Measurements from ENCODE around the gene SPRYD3.
"Not testable (repeated sequence)": the region's sequence is repeated elsewhere in the genome, so short reads cannot be mapped to it uniquely, and the experiment has no call there.

Gene SPRYD3

GRCh38 chr12:53051881-53052412 lies 27.2 kb downstream of the SPRYD3 start:
- DNase-seq (ENCODE audit: low read depth) = no peak

- no peak for DNase-seq (ENCODE audit: low read depth)
Measured at GRCh38 chr12:53051058-53051880, 27.9 kb downstream of the SPRYD3 start.

- DNase-seq (ENCODE audit: low read depth) = no peak
Measured at GRCh38 chr12:53050426-53051057, 28.6 kb downstream of the SPRYD3 start.

- DNase-seq (ENCODE audit: low read depth) = no peak
Measured at GRCh38 chr12:53049571-53050318, 29.4 kb downstream of the SPRYD3 start, which contains the start of gene TNS2. Gene TNS2 (plus strand): TSS chr12:53050065. CDS start chr12:53050186, 121 bp downstream.

GRCh38 chr12:53048780-53049401 lies 30.3 kb downstream of the SPRYD3 start:
- no peak for DNase-seq (ENCODE audit: low read depth)

GRCh38 chr12:53048033-53048779 lies 31.0 kb downstream of the SPRYD3 start:
- no peak for DNase-seq (ENCODE audit: low read depth)

- DNase-seq (ENCODE audit: low read depth) = no peak
Measured at GRCh38 chr12:53047221-53048032, 31.8 kb downstream of the SPRYD3 start.

GRCh38 chr12:53046655-53047220 lies 32.5 kb downstream of the SPRYD3 start:
- no peak for DNase-seq (ENCODE audit: low read depth)

- no peak for DNase-seq (ENCODE audit: low read depth)
Measured at GRCh38 chr12:53045696-53046045, 33.5 kb downstream of the SPRYD3 start.

GRCh38 chr12:53044896-53045695 lies 34.1 kb downstream of the SPRYD3 start:
- DNase-seq (ENCODE audit: low read depth) = no peak

- no peak for DNase-seq (ENCODE audit: low read depth)
Measured at GRCh38 chr12:53044052-53044581, 35.1 kb downstream of the SPRYD3 start.

GRCh38 chr12:53042607-53043454 lies 36.4 kb downstream of the SPRYD3 start:
- DNase-seq (ENCODE audit: low read depth) = no peak

GRCh38 chr12:53039851-53040250 lies 39.3 kb downstream of the SPRYD3 start:
- DNase-seq (ENCODE audit: low read depth) = no peak

- no peak for DNase-seq (ENCODE audit: low read depth)
Measured at GRCh38 chr12:53036802-53037201, 42.4 kb downstream of the SPRYD3 start.

- DNase-seq (ENCODE audit: low read depth) = no peak
Measured at GRCh38 chr12:53034459-53034858, 44.7 kb downstream of the SPRYD3 start.

GRCh38 chr12:53033832-53034231 lies 45.4 kb downstream of the SPRYD3 start:
- DNase-seq (ENCODE audit: low read depth) = not testable (repeated sequence)

- DNase-seq (ENCODE audit: low read depth) = no peak
Measured at GRCh38 chr12:53031616-53032015, 47.6 kb downstream of the SPRYD3 start.

- DNase-seq (ENCODE audit: low read depth) = not testable (repeated sequence)
Measured at GRCh38 chr12:53027014-53027413, 52.2 kb downstream of the SPRYD3 start.

Data from GM04503 (cell line).